ENCODE data around the gene DISC1. TPM values are rescaled to one million over a fixed set of nuclear protein-coding genes. Genes with fewer than 3 reads are reported as not detected.

The DISC1 gene
- polyA plus RNA-seq, 1 experiment: 2.3 TPM

DNA sequence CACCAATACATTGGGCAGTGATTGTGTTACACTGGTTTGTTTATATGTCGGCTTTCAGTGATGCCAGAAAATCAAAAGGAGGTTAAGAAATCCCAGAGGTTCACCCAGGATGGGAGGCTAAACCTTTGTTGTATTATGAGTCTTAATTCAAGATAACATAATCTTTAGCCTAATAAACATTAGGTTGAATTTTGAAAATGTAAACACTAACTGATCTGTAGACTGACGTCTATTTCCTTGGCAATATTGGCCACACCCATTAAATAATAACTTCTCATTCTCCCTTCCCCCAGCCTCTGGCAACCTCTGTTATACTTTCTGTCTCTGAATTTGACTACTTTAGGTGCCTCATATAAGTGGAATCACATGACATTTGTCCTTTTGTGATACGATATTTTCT is 238.7 kb downstream of the DISC1 start:
- ChIA-PET POLR2A (no interaction called here), CTCF (interaction anchor here (0.6 to 3.2 kb wide), 7 partner anchors 11 to 765 kb away, joined by 3 to 30 read pairs (median 4); partner anchors contain the start of gene SIPA1L2)
- H3K27me3 ChIP-seq (ENCODE audit: control insufficient read depth, insufficient read depth, low read length): no peaks in the 10 kb centered on the region
- DNase-seq (ENCODE audit: low read depth): no peak
- no peaks in the 10 kb centered on the region for H3K36me3 ChIP-seq (ENCODE audit: control insufficient read depth, insufficient read depth, low read length)
- TF ChIP-seq, protein P1, sequence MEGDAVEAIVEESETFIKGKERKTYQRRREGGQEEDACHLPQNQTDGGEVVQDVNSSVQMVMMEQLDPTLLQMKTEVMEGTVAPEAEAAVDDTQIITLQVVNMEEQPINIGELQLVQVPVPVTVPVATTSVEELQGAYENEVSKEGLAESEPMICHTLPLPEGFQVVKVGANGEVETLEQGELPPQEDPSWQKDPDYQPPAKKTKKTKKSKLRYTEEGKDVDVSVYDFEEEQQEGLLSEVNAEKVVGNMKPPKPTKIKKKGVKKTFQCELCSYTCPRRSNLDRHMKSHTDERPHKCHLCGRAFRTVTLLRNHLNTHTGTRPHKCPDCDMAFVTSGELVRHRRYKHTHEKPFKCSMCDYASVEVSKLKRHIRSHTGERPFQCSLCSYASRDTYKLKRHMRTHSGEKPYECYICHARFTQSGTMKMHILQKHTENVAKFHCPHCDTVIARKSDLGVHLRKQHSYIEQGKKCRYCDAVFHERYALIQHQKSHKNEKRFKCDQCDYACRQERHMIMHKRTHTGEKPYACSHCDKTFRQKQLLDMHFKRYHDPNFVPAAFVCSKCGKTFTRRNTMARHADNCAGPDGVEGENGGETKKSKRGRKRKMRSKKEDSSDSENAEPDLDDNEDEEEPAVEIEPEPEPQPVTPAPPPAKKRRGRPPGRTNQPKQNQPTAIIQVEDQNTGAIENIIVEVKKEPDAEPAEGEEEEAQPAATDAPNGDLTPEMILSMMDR (IDR thresholded peaks at IDR 0.05; ENCODE audit: insufficient read depth, low read depth, low read length): no peak
- H3K4me3 ChIP-seq (ENCODE audit: low read depth, low read length): no peak overlapping the region

DNA sequence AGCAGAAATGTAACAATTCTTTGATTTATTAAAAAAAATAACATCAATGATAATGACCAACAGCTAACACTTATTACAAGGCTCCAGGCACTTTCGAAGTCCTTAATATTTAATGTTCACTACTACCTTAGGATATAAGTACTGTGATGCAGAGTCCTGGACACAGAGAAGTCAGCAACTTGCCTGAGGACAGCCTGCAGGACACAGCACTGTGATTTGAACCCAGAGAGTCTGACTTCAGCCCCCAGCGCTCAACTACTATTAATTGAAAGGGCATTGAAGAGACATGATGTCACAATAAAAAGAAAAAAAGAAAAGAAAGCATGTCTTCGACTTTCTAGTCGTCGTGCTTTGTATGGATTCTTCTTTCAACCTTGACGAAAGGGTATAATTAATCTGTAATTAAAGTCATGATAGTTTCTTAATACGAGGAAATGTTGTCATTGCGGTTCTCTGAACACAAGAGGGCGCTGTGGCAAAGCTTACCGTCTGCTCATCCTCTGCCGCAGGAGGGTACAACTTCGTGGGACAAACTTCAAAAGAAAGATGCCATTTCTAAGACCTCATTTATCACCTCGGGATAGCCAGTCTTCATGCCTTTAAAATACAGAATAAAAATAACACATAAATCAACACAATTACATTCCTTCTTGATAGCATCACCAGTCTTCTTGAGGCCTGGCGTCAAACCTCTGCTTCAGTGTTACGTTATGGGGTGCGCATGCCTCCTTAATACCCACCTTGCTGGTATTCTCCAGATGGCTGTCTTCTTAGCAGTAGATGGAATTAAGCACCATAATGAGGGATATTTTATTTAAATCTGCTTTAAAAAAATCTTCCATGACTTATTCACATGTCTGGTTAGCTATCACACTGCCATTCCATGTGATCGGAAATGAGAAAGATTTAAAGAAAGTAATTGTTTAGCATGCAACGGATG is 240.1 kb downstream of the DISC1 start:
- no peak for DNase-seq (ENCODE audit: low read depth)
- no peaks in the 10 kb centered on the region for H3K27me3 ChIP-seq (ENCODE audit: control insufficient read depth, insufficient read depth, low read length)
- TF ChIP-seq, protein P1 (IDR thresholded peaks at IDR 0.05; ENCODE audit: insufficient read depth, low read depth, low read length): peak; percentile 80
- POLR2A ChIA-PET: no interaction called here
- H3K36me3 ChIP-seq (ENCODE audit: control insufficient read depth, insufficient read depth, low read length): no peaks in the 10 kb centered on the region
- no peak overlapping the region for H3K4me3 ChIP-seq (ENCODE audit: low read depth, low read length)
- CTCF ChIA-PET: interaction anchor here (0.7 to 3.2 kb wide), 24 partner anchors 12 to 767 kb away, joined by 3 to 30 read pairs (median 4); partner anchors contain the start of gene SIPA1L2

DNA sequence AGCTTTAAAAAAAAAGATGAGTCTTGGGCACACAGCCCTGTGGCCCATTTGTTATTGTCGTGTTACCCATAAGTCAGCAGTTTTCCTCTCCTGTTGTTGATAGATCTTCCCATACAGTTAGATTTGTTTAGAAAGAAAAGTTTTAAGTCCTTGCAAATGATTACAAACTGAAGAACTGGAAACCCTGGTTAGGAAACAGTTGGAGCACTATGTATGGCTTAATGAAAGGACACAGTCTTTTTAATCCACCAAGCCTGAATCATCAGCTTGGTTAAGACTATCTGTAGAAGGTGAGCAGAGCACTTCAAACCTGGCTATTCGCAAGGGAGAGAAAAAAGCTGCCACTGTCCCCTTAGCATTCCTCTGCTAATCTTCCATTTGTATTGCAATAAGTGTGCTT is 241.0 kb downstream of the DISC1 start:
- TF ChIP-seq, protein P1 (IDR thresholded peaks at IDR 0.05; ENCODE audit: insufficient read depth, low read depth, low read length): no peak
- no peak for DNase-seq (ENCODE audit: low read depth)
- CTCF ChIA-PET: interaction anchor here (0.7 to 3.2 kb wide), 16 partner anchors 13 to 762 kb away, joined by 3 to 30 read pairs (median 3); partner anchors contain the start of gene SIPA1L2
- POLR2A ChIA-PET: no interaction called here
- H3K36me3 ChIP-seq (ENCODE audit: control insufficient read depth, insufficient read depth, low read length): no peaks in the 10 kb centered on the region
- no peak overlapping the region for H3K4me3 ChIP-seq (ENCODE audit: low read depth, low read length)
- H3K27me3 ChIP-seq (ENCODE audit: control insufficient read depth, insufficient read depth, low read length): no peaks in the 10 kb centered on the region

DNA sequence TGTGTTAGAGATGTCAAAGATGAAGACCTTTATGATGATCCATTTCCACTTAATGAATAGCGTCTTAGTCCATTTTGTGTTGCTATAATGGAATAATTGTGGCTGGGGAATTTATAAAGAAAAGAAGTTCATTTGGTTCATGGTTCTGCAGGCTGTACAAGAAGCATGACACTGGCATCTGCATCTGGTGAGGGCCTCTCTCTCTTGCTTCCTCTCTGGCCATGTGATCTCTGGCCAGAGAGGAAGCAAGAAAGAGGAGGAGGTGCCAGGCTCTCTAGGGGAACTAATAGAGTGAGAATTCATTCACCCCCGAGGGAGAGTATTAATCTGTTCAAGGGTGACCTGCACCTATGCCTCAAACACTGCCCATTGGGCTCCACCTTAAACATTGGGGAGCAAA is 242.8 kb downstream of the DISC1 start:
- TF ChIP-seq, protein P1 (IDR thresholded peaks at IDR 0.05; ENCODE audit: insufficient read depth, low read depth, low read length): no peak
- Histone ChIP-seq H3K27me3 (ENCODE audit: control insufficient read depth, insufficient read depth, low read length) (no peaks in the 10 kb centered on the region), H3K4me3 (ENCODE audit: low read depth, low read length) (no peak overlapping the region), H3K36me3 (ENCODE audit: control insufficient read depth, insufficient read depth, low read length) (no peaks in the 10 kb centered on the region)
- no peak for DNase-seq (ENCODE audit: low read depth)
- ChIA-PET CTCF (no interaction called here), POLR2A (no interaction called here)

DNA sequence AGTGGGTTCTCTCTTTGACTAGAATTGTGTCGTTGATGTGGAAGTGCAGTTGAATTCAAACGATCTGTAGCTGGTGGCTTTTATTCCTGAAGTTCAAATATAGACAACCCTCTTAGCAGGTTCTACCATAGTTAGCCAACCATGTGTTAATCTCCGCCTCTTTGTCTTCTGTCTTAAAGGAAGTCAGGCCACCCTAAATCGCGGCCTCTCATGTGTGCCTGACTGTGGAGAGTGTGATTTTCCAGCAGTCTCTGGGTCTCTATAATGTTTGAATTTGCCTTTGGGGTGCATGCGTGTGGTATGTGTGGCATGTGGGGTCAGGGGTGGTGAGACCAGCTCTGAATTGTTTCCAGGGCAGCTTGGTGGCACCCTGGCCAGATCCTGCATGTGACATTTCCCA is 244.9 kb downstream of the DISC1 start:
- TF ChIP-seq, protein P1 (IDR thresholded peaks at IDR 0.05; ENCODE audit: insufficient read depth, low read depth, low read length): no peak
- ChIA-PET CTCF (interaction anchor here (1.0 kb wide), 1 partner anchor 756 kb away, joined by 3 read pairs; no protein-coding TSS in a partner anchor), POLR2A (no interaction called here)
- no peaks in the 10 kb centered on the region for H3K27me3 ChIP-seq (ENCODE audit: control insufficient read depth, insufficient read depth, low read length)
- no peak overlapping the region for H3K4me3 ChIP-seq (ENCODE audit: low read depth, low read length)
- DNase-seq (ENCODE audit: low read depth): no peak
- H3K36me3 ChIP-seq (ENCODE audit: control insufficient read depth, insufficient read depth, low read length): no peaks in the 10 kb centered on the region

Data from BJ (cell line).